Mesodermal cell (in vitro differentiated cells): ENCODE results near the gene GPN3.
"Not testable (repeated sequence)": the region's sequence is repeated elsewhere in the genome, so short reads cannot be mapped to it uniquely, and the experiment has no call there.

Experiments
- H3K27ac ChIP-seq: 2 replicates; pipeline ENCODE4 v1.7.0; 2013; ENCODE audit warnings: mild to moderate bottlenecking, low read depth, low read length, moderate library complexity; ENCODE audit not compliant: severe bottlenecking
- H3K36me3 ChIP-seq: 2 replicates; pipeline ENCODE4 v1.7.1; 2013; ENCODE audit warnings: mild to moderate bottlenecking, low read length, moderate library complexity; ENCODE audit not compliant: control insufficient read depth, insufficient read depth
- H3K4me1 ChIP-seq: one replicate; pipeline ENCODE4 v1.7.1; 2013; ENCODE audit warnings: mild to moderate bottlenecking, low read length; ENCODE audit not compliant: insufficient read depth, control insufficient read depth, poor library complexity, severe bottlenecking
- H3K4me3 ChIP-seq: 2 replicates; pipeline ENCODE4 v1.7.0; 2013; ENCODE audit warnings: low read length, control low read depth, mild to moderate bottlenecking; ENCODE audit not compliant: insufficient read depth, poor library complexity, severe bottlenecking; ENCODE audit errors: extremely low read depth
- H3K9me3 ChIP-seq: 2 replicates; pipeline ENCODE4 v1.7.1; 2013; ENCODE audit warnings: mild to moderate bottlenecking, low read length, moderate library complexity; ENCODE audit not compliant: control insufficient read depth
- WGBS, 2 experiments: methylation state at CpG; one replicate each; pipeline ENCODE4 v1.1.5; 2013; ENCODE audit warnings: missing lambda C conversion rate in 2 of 2; ENCODE audit not compliant: insufficient coverage in 2 of 2; 5-methylcytosine and 5-hydroxymethylcytosine counted together

Gene GPN3

GRCh38 chr12:110449799-110450497, 18.1 kb downstream of the GPN3 start, which contains the start of gene ARPC3:
TSS of gene ARPC3 (minus strand) at chr12:110450337. CDS start at chr12:110450260, 77 bp downstream.
- peaks cover 69% of the 10 kb centered on the region for H3K36me3 ChIP-seq
- 1% methylated on average over 40 to 43 of the region's 51 CpGs for WGBS, 2 experiments
- no peaks in the 10 kb centered on the region for H3K9me3 ChIP-seq
- H3K27ac ChIP-seq: peak within 1 kb of the TSS; percentile 98
- no peaks in the 10 kb centered on the region for H3K4me1 ChIP-seq
- H3K4me3 ChIP-seq: peak within 1 kb of the TSS; percentile 96

- no peaks in the 10 kb centered on the region for H3K4me1 ChIP-seq
- H3K4me3 ChIP-seq: no peak overlapping the region
- H3K36me3 ChIP-seq: peaks cover 89% of the 10 kb centered on the region
- 88 to 100% methylated on average over 2 of the region's 3 CpGs for WGBS, 2 experiments
- no peaks in the 10 kb centered on the region for H3K9me3 ChIP-seq
- H3K27ac ChIP-seq: no peak overlapping the region
Measured at GRCh38 chr12:110444455-110444854, 23.6 kb downstream of the GPN3 start.

- Histone ChIP-seq H3K4me3 (no peak overlapping the region), H3K4me1 (no peaks in the 10 kb centered on the region), H3K27ac (no peak overlapping the region), H3K36me3 (peaks cover 71% of the 10 kb centered on the region), H3K9me3 (no peaks in the 10 kb centered on the region)
- WGBS, 2 experiments: no CpG with 5 or more reads among the region's 2 CpGs
Measured at GRCh38 chr12:110436231-110436630, 31.8 kb downstream of the GPN3 start.

GRCh38 chr12:110431957-110432587, 36.0 kb downstream of the GPN3 start:
- WGBS, 2 experiments: 80 to 91% methylated on average over 1 to 3 of the region's 12 CpGs

GRCh38 chr12:110429676-110430075, 38.4 kb downstream of the GPN3 start:
- not testable (repeated sequence) for H3K9me3 ChIP-seq, H3K27ac ChIP-seq, H3K36me3 ChIP-seq, H3K4me1 ChIP-seq, H3K4me3 ChIP-seq
- 92 to 95% methylated on average over 13 of the region's 15 CpGs for WGBS, 2 experiments

More at GRCh38 chr12:110431957-110432587, 36.0 kb downstream of the GPN3 start:
- Histone ChIP-seq H3K36me3 (peaks cover 30% of the 10 kb centered on the region), H3K27ac (no peak overlapping the region), H3K4me3 (peak overlapping the region; percentile 39), H3K9me3 (no peaks in the 10 kb centered on the region), H3K4me1 (no peaks in the 10 kb centered on the region)

- Histone ChIP-seq H3K4me1 (no peaks in the 10 kb centered on the region), H3K27ac (no peak overlapping the region)
- WGBS, 2 experiments: 77 to 100% methylated on average over 1 of the region's 3 CpGs
Measured at GRCh38 chr12:110426406-110426805, 41.7 kb downstream of the GPN3 start.

GRCh38 chr12:110424237-110424636, 43.8 kb downstream of the GPN3 start:
- Histone ChIP-seq H3K27ac (no peak overlapping the region), H3K4me1 (no peaks in the 10 kb centered on the region), H3K36me3 (no peaks in the 10 kb centered on the region), H3K4me3 (no peak overlapping the region), H3K9me3 (no peaks in the 10 kb centered on the region)
- WGBS, 2 experiments: 72 to 85% methylated on average over 3 of the region's 3 CpGs

More at GRCh38 chr12:110426406-110426805, 41.7 kb downstream of the GPN3 start:
- Histone ChIP-seq H3K4me3 (no peak overlapping the region), H3K36me3 (no peaks in the 10 kb centered on the region), H3K9me3 (no peaks in the 10 kb centered on the region)

GRCh38 chr12:110421701-110422100, 46.4 kb downstream of the GPN3 start:
- WGBS, 2 experiments: 83 to 88% methylated on average over 3 of the region's 4 CpGs
- H3K4me3 ChIP-seq: no peak overlapping the region

GRCh38 chr12:110421159-110421661, 46.8 kb downstream of the GPN3 start:
- Histone ChIP-seq H3K27ac (no peak overlapping the region), H3K9me3 (no peaks in the 10 kb centered on the region), H3K4me3 (no peak overlapping the region), H3K4me1 (no peaks in the 10 kb centered on the region), H3K36me3 (no peaks in the 10 kb centered on the region)
- WGBS, 2 experiments: no CpG with 5 or more reads among the region's 3 CpGs

More at GRCh38 chr12:110421701-110422100, 46.4 kb downstream of the GPN3 start:
- no peaks in the 10 kb centered on the region for H3K36me3 ChIP-seq
- no peaks in the 10 kb centered on the region for H3K9me3 ChIP-seq
- H3K4me1 ChIP-seq: no peaks in the 10 kb centered on the region
- H3K27ac ChIP-seq: no peak overlapping the region

- H3K36me3 ChIP-seq, H3K27ac ChIP-seq, H3K4me3 ChIP-seq, H3K9me3 ChIP-seq, H3K4me1 ChIP-seq: not testable (repeated sequence)
- WGBS, 2 experiments: 100% methylated on average over 1 of the region's 1 CpG
Measured at GRCh38 chr12:110420644-110421043, 47.4 kb downstream of the GPN3 start.

- H3K27ac ChIP-seq, H3K4me1 ChIP-seq, H3K9me3 ChIP-seq, H3K36me3 ChIP-seq, H3K4me3 ChIP-seq: not testable (repeated sequence)
- WGBS, 2 experiments: 80 to 94% methylated on average over 1 to 3 of the region's 3 CpGs
Measured at GRCh38 chr12:110417113-110417512, 50.9 kb downstream of the GPN3 start.
